Activated naive CD4-positive, alpha-beta T cell treated with anti-CD3 and anti-CD28 coated beads for 36 hours (primary cell): Measurements from ENCODE around the gene ATP6V0B. TPM values are rescaled to one million over a fixed set of nuclear protein-coding genes. Genes with fewer than 3 reads are reported as not detected.

ENCODE experiments used
- CTCF ChIA-PET: fragments of 350-600 bp; sonication (Branson Sonifier 250); formaldehyde crosslinking; loops from one replicate; lab custom pipeline; 2021; ENCODE audit warnings: antibody characterized with exemption; lab: Charles Lee
- DNase-seq: peaks from one replicate; pipeline ENCODE4 v3.0.0-alpha.2; 2020
- H3K27ac Mint-ChIP-seq: one replicate; pipeline ENCODE4 v1.8.0; 2021; ENCODE audit warnings: mild to moderate bottlenecking, mixed read lengths
- H3K27me3 Mint-ChIP-seq: one replicate; pipeline ENCODE4 v1.8.0; 2021; ENCODE audit warnings: low read depth, mixed read lengths
- H3K36me3 Mint-ChIP-seq: one replicate; pipeline ENCODE4 v1.8.0; 2021; ENCODE audit warnings: low read depth, mixed read lengths
- H3K4me1 Mint-ChIP-seq: one replicate; pipeline ENCODE4 v1.8.0; 2021; ENCODE audit warnings: low read depth, mixed read lengths
- H3K4me3 Mint-ChIP-seq: one replicate; pipeline ENCODE4 v1.8.0; 2021; ENCODE audit warnings: mild to moderate bottlenecking, moderate library complexity, mixed read lengths
- H3K9me3 Mint-ChIP-seq: one replicate; pipeline ENCODE4 v1.8.0; 2021; ENCODE audit warnings: mixed read lengths
- intact Hi-C: fragments of 100-400 bp; cut with micrococcal nuclease; formaldehyde crosslinking; loops from one replicate; pipeline ENCODE4 v1.15.1; 2023
- total RNA-seq, 2 experiments: library from RNA; stranded (reverse); gene quantifications; one replicate each; pipeline ENCODE4 v1.2.3, GENCODE V29; 2021

The ATP6V0B gene
- total RNA-seq, result 10 to 100 TPM; 44.2 to 52.6 TPM

- DNase-seq, result peak; percentile 97
- H3K27me3 Mint-ChIP-seq, result no peaks in the 10 kb centered on the region
- no peaks in the 10 kb centered on the region for H3K9me3 Mint-ChIP-seq
- H3K4me1 Mint-ChIP-seq, result peaks cover 50% of the 10 kb centered on the region
- H3K27ac Mint-ChIP-seq, result peak within 1 kb of the TSS; percentile 75
- peak within 1 kb of the TSS; percentile 85 for H3K4me3 Mint-ChIP-seq
- CTCF ChIA-PET, result interaction anchor here (0.6 to 1.8 kb wide), 6 partner anchors 14 to 211 kb away, joined by 3 to 7 read pairs (median 3); partner anchors contain the start of gene IPO13
- H3K36me3 Mint-ChIP-seq, result peaks cover 36% of the 10 kb centered on the region
- intact Hi-C loops, result loop anchor here (1.0 to 2.0 kb wide), 5 partner anchors 17 to 381 kb away; partner anchors contain the start of genes CCDC24, ERI3, IPO13 and KDM4A
Observed at GRCh38 chr1:43974443-43975248, at the start of gene ATP6V0B. TSS of gene ATP6V0B (plus strand) at chr1:43974960. CDS start at chr1:43975041, 81 bp downstream.

- Mint-ChIP-seq H3K36me3 (peaks cover 6% of the 10 kb centered on the region), H3K27me3 (no peaks in the 10 kb centered on the region), H3K4me1 (no peaks in the 10 kb centered on the region), H3K27ac (no peak overlapping the region), H3K9me3 (no peaks in the 10 kb centered on the region), H3K4me3 (no peak overlapping the region)
- no peak for DNase-seq
- intact Hi-C loops, result no loop called here
- CTCF ChIA-PET, result interaction anchor here (1.3 to 3.2 kb wide), 2 partner anchors 8 to 162 kb away, joined by 4 to 25 read pairs; partner anchors contain the start of gene ARTN
Observed at GRCh38 chr1:43925846-43926245, 48.9 kb upstream of the ATP6V0B start.

GRCh38 chr1:43930168-43930948, 44.4 kb upstream of the ATP6V0B start:
- Mint-ChIP-seq H3K4me1 (peaks cover 12% of the 10 kb centered on the region), H3K9me3 (no peaks in the 10 kb centered on the region), H3K27ac (no peak overlapping the region), H3K4me3 (no peak overlapping the region), H3K36me3 (peaks cover 6% of the 10 kb centered on the region), H3K27me3 (peaks cover 25% of the 10 kb centered on the region)
- DNase-seq, result peak; percentile 42
- intact Hi-C loops, result loop anchor here (5.0 to 10.0 kb wide), 3 partner anchors 98 to 706 kb away; partner anchors contain the start of gene HYI
- CTCF ChIA-PET, result interaction anchor here (0.6 to 11.7 kb wide), 6 partner anchors 9 to 464 kb away, joined by 3 to 246 read pairs (median 4); no protein-coding TSS in a partner anchor

- intact Hi-C loops, result loop anchor here (5.0 to 10.0 kb wide), 3 partner anchors 99 to 706 kb away; partner anchors contain the start of gene HYI
- Mint-ChIP-seq H3K9me3 (no peaks in the 10 kb centered on the region), H3K4me3 (no peak overlapping the region), H3K36me3 (peaks cover under 1% of the 10 kb centered on the region), H3K27me3 (peaks cover 30% of the 10 kb centered on the region), H3K27ac (no peak overlapping the region), H3K4me1 (peaks cover 12% of the 10 kb centered on the region)
- CTCF ChIA-PET, result interaction anchor here (1.1 to 11.7 kb wide), 4 partner anchors 9 to 164 kb away, joined by 3 to 246 read pairs (median 4); no protein-coding TSS in a partner anchor
- DNase-seq, result no peak
Observed at GRCh38 chr1:43930949-43931275, 43.8 kb upstream of the ATP6V0B start.

GRCh38 chr1:43931711-43932660, 42.8 kb upstream of the ATP6V0B start:
- H3K27me3 Mint-ChIP-seq, result peaks cover 34% of the 10 kb centered on the region
- H3K27ac Mint-ChIP-seq, result no peak overlapping the region
- no peak overlapping the region for H3K4me3 Mint-ChIP-seq
- peaks cover 14% of the 10 kb centered on the region for H3K4me1 Mint-ChIP-seq
- CTCF ChIA-PET, result interaction anchor here (0.6 to 11.7 kb wide), 4 partner anchors 13 to 274 kb away, joined by 3 to 246 read pairs (median 40); partner anchors contain the start of gene IPO13
- H3K36me3 Mint-ChIP-seq, result no peaks in the 10 kb centered on the region
- no peaks in the 10 kb centered on the region for H3K9me3 Mint-ChIP-seq
- intact Hi-C loops, result loop anchor here (5.0 to 10.0 kb wide), 3 partner anchors 100 to 707 kb away; partner anchors contain the start of gene HYI
- DNase-seq, result no peak

- CTCF ChIA-PET, result interaction anchor here (0.9 to 11.7 kb wide), 7 partner anchors 9 to 288 kb away, joined by 3 to 246 read pairs (median 5); partner anchors contain the start of gene IPO13
- Mint-ChIP-seq H3K27ac (peak overlapping the region; percentile 14), H3K4me1 (peaks cover 14% of the 10 kb centered on the region), H3K4me3 (no peak overlapping the region), H3K9me3 (no peaks in the 10 kb centered on the region), H3K27me3 (peaks cover 34% of the 10 kb centered on the region), H3K36me3 (no peaks in the 10 kb centered on the region)
- DNase-seq, result no peak
- intact Hi-C loops, result loop anchor here (5.0 to 10.0 kb wide), 3 partner anchors 101 to 708 kb away; partner anchors contain the start of gene HYI
Observed at GRCh38 chr1:43932786-43933385, 41.9 kb upstream of the ATP6V0B start.

- Mint-ChIP-seq H3K4me3 (peak within 1 kb of the TSS; percentile 36), H3K27ac (peak within 1 kb of the TSS; percentile 14), H3K27me3 (peaks cover 34% of the 10 kb centered on the region), H3K36me3 (no peaks in the 10 kb centered on the region), H3K4me1 (peaks cover 14% of the 10 kb centered on the region), H3K9me3 (no peaks in the 10 kb centered on the region)
- intact Hi-C loops, result loop anchor here (1.0 to 10.0 kb wide), 7 partner anchors 13 to 709 kb away; partner anchors contain the start of genes HYI, IPO13 and ST3GAL3
- CTCF ChIA-PET, result interaction anchor here (0.5 to 11.7 kb wide), 18 partner anchors 9 to 403 kb away, joined by 3 to 246 read pairs (median 4); partner anchors contain the start of genes IPO13 and PTPRF
- DNase-seq, result peak; percentile 23
Observed at GRCh38 chr1:43933386-43934100, 41.2 kb upstream of the ATP6V0B start, which contains the start of gene ARTN. TSS of gene ARTN (plus strand) at chr1:43933801. CDS start at chr1:43935657, 1,856 bp downstream.

- CTCF ChIA-PET, result interaction anchor here (0.5 to 11.7 kb wide), 56 partner anchors 10 to 1414 kb away, joined by 3 to 246 read pairs (median 4); partner anchors contain the start of genes DPH2, IPO13, KDM4A and PTPRF
- no peaks in the 10 kb centered on the region for H3K9me3 Mint-ChIP-seq
- no peaks in the 10 kb centered on the region for H3K36me3 Mint-ChIP-seq
- H3K27me3 Mint-ChIP-seq, result peaks cover 34% of the 10 kb centered on the region
- H3K27ac Mint-ChIP-seq, result no peak overlapping the region
- DNase-seq, result peak; percentile 72
- peaks cover 14% of the 10 kb centered on the region for H3K4me1 Mint-ChIP-seq
- intact Hi-C loops, result loop anchor here (1.0 to 10.0 kb wide), 7 partner anchors 12 to 710 kb away; partner anchors contain the start of genes HYI, IPO13 and ST3GAL3
- H3K4me3 Mint-ChIP-seq, result peak overlapping the region; percentile 36
Observed at GRCh38 chr1:43934101-43934985, 40.4 kb upstream of the ATP6V0B start.

GRCh38 chr1:43934986-43935324, 39.8 kb upstream of the ATP6V0B start:
- Mint-ChIP-seq H3K4me1 (peaks cover 14% of the 10 kb centered on the region), H3K9me3 (no peaks in the 10 kb centered on the region), H3K27me3 (peaks cover 34% of the 10 kb centered on the region), H3K36me3 (peaks cover 4% of the 10 kb centered on the region), H3K27ac (no peak overlapping the region), H3K4me3 (no peak overlapping the region)
- intact Hi-C loops, result loop anchor here (1.0 to 10.0 kb wide), 8 partner anchors 11 to 710 kb away; partner anchors contain the start of genes HYI, IPO13 and ST3GAL3
- DNase-seq, result no peak
- CTCF ChIA-PET, result interaction anchor here (0.7 to 11.7 kb wide), 49 partner anchors 10 to 708 kb away, joined by 3 to 246 read pairs (median 4); partner anchors contain the start of genes DPH2, IPO13, KDM4A and PTPRF
